HG02763 (cell line): Measurements from ENCODE around the gene CALML5.
"Not testable (repeated sequence)": the region's sequence is repeated elsewhere in the genome, so short reads cannot be mapped to it uniquely, and the experiment has no call there.

Experiments
- ATAC-seq: cut with Tn5 transposase; IDR thresholded peaks from one replicate; pipeline ENCODE4 v1.9.1; 2021; ENCODE audit warnings: mild to moderate bottlenecking, moderate library complexity; ENCODE audit not compliant: unreplicated experiment

CALML5 gene

GRCh38 chr10:5485948-5486852 lies 13.2 kb downstream of the CALML5 start:
- ATAC-seq, result no peak

DNA sequence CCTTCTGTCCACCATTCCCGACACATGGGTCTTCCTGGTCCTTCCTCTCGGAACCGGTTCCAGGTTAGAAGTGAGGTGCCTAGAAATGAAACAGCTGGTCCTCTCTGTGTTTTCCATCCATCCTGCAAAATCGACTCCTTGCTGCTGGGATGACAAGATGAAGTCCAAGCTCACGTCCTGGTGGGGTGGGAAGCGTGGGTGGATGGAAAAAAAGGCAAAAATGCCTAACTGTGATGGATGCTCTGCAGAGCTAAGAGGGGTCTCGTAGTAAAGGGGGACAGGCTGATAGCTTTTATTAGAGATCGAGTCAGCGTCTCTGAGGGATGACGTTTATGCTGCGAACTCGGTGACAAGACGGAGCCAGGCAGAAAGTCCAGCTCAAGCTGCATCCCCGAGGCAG lies 14.1 kb downstream of the CALML5 start:
- no peak for ATAC-seq

- ATAC-seq, result no peak
Measured at GRCh38 chr10:5484205-5484604, 15.2 kb downstream of the CALML5 start.

DNA sequence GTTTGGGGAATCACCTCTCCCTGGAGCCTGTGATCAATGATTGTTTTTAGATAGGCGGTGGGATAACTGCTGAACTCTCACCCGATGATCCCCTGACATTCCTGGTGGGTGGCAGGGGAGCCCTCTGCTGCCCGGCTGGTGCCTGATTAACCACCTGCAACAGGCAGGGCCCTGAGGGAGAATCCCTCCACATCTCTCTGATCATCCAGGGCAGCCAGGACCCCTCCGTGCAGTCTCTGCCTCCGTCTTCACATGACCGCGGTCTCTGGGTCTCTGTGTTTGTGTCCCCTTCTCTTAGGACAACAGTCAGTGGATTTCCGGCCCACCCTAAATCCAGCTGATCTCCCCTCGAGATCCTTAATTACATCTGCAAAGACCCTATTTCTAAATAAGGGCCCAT lies 17.4 kb downstream of the CALML5 start:
- no peak for ATAC-seq

GRCh38 chr10:5481121-5481520 lies 18.2 kb downstream of the CALML5 start:
- ATAC-seq, result no peak

- no peak for ATAC-seq
Measured at GRCh38 chr10:5480162-5480941, 19.0 kb downstream of the CALML5 start.

DNA sequence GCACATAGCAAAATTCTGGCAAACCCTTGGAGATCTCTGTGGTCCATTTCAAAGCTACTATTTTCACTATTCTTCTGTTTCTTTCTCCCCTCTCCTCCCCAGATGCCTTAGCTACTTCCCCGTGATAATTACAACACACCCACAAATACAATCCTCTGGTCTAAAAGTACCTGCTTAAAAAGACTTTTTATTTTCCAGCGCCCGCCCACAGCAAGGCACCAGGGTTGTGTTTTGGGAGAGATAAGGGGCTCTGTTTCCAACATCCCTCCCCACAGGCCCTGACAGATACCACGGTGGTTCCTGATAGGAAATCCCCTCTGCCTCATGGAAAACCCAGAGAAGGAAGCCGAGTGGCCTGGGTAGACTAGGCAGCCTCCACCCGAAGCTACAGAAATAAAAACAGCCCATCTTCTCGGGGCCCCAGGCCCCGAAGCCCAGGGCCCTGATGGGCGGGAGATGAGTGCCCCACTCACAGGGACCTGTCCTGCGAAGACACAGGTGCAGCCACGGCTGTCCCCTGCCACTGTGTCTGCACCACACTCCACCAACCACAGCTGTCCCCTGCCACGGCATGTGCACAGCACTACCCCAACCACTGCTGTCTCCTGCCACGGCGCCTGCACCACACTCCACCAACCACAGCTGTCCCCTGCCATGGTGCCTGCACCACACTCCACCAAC lies 19.7 kb downstream of the CALML5 start:
- no peak for ATAC-seq

- ATAC-seq, result no peak
Measured at GRCh38 chr10:5478694-5479305, 20.6 kb downstream of the CALML5 start.

- no peak for ATAC-seq
Measured at GRCh38 chr10:5477948-5478693, 21.2 kb downstream of the CALML5 start.

DNA sequence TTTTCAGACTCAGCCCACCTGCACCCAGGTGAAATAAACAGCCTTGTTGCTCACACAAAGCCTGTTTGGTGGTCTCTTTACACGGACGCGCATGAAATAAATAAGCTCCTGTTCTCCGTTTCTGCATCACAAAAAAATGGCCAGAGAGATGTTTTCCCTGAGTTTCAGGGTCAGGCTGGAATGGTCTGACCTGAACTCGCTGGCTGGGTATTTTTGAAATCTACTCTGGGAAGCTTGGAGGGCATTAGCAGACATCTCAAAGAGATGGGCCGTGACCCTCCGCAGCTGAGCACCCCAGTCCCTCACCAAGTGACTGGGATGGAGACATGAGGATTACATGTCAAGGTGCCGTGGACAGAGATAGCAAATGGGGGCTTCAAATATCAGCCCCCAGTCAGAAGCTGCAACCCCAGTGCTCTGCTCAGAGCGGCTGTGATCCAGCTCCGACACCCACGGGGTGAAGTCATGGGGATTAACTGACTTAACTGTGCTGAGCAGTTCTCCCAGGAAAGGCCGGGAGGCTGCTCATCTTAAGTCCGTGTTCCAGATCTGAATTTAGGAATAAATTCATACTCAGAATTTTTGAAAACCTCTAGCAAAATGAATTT lies 22.3 kb downstream of the CALML5 start:
- no peak for ATAC-seq

GRCh38 chr10:5475974-5476807 lies 23.2 kb downstream of the CALML5 start:
- ATAC-seq, result not testable (repeated sequence)

- not testable (repeated sequence) for ATAC-seq
Measured at GRCh38 chr10:5475088-5475487, 24.3 kb downstream of the CALML5 start.

- ATAC-seq, result not testable (repeated sequence)
Measured at GRCh38 chr10:5474642-5475041, 24.7 kb downstream of the CALML5 start.

DNA sequence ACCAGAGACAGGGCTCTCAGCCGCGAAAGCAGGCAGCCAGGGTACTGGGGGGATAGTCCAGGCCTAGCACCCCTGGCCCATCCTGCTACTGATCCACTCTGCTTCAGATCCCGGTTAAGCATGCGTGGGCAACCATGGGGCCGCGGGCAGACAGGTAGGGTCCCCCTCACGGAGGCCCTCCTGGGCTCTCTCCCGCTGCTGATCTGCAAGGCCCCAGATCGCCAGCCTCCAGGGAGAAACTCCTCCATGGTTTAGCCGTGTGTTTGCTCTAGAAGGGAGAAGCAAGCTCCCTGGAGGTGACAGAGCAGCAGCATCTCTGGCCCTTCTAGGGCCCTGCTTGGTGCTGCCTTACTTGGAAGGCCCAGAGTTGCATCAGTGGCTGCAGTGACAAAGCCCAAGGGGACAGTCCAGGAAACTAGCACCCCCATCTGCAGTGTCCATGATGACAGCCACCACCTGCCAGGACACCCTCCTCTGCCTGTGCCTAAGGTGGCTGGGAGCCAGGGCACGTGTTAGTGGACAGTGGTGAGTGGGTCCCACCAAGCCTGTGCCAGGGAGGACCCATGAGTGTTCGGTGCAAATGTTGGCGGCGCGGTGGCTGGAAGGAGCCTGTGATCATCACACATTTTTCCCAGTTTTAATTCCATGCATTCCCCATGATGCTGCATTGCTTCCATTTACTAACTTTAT lies 29.2 kb downstream of the CALML5 start:
- no peak for ATAC-seq

DNA sequence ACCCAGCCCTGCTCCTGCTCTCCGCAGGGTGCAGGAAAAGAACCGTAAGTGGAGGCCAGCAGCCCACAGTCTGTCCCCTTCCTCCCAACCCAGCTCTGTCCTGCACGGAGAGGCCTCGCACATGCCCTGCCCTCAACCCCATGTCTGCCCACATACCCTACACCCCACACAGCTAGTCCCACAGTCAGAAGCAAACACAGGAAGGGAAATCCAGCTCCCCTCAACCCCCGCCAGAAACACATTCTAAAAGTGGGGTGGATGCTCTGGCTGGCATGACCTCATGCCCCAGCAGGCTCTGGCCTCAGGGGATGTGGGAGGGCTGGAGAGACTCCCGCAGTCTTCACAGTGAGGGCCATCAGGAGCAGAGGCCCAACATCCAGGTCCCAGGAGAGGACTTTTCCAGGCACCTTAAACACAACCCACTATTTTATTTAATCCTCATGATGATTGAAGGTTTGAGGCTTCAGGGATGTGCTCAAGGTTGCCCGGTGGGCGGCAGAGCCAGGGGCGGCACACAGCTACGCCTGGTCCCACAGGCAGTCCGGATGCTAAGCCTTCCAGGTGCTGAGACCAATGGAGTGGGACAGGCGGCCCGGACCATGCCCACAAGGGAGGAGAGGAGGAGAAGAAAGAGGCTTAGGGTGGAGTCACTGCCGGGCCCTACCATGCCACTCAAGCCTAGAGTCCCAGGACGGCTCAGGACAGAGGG lies 29.9 kb downstream of the CALML5 start:
- no peak for ATAC-seq

- ATAC-seq, result no peak
Measured at GRCh38 chr10:5468262-5469106, 30.9 kb downstream of the CALML5 start.
